Chondrocyte (in vitro differentiated cells): Measurements from ENCODE around the gene CX3CR1. TPM values are rescaled to one million over a fixed set of nuclear protein-coding genes. Genes with fewer than 3 reads are reported as not detected.

Experiments
- DNase-seq: peaks from one replicate; pipeline ENCODE4 v3.0.0; 2021; ENCODE audit warnings: mixed read lengths, low spot score
- H3K27ac Mint-ChIP-seq: one replicate; pipeline ENCODE4 v1.8.0; 2021; ENCODE audit warnings: mild to moderate bottlenecking, moderate library complexity, mixed read lengths; ENCODE audit not compliant: unreplicated experiment
- H3K27me3 Mint-ChIP-seq: 2 replicates; pipeline ENCODE4 v1.8.0; 2021; ENCODE audit warnings: low read depth, mixed read lengths
- H3K36me3 Mint-ChIP-seq: 2 replicates; pipeline ENCODE4 v1.8.0; 2021; ENCODE audit warnings: low read depth, mixed read lengths
- H3K4me1 Mint-ChIP-seq: 2 replicates; pipeline ENCODE4 v1.8.0; 2021; ENCODE audit warnings: low read depth, mild to moderate bottlenecking, mixed read lengths
- H3K4me3 Mint-ChIP-seq: one replicate; pipeline ENCODE4 v1.8.0; 2021; ENCODE audit warnings: mild to moderate bottlenecking, moderate library complexity, mixed read lengths; ENCODE audit not compliant: unreplicated experiment
- H3K9me3 Mint-ChIP-seq: 2 replicates; pipeline ENCODE4 v1.8.0; 2021; ENCODE audit warnings: low read depth, mixed read lengths
- CTCF ChIP-seq: fragments of 200-600 bp; sonication (generic); IDR thresholded peaks from 2 replicates; pipeline ENCODE4 v1.5.0; 2021; ENCODE audit warnings: antibody characterized with exemption, mild to moderate bottlenecking, moderate library complexity
- total RNA-seq: library from RNA; stranded (reverse); gene quantifications from 3 replicates; pipeline ENCODE4 v1.2.1, GENCODE V29; 2021

CX3CR1 gene
- total RNA-seq, 1 donor from 2014 or later: 0.12 TPM

GRCh38 chr3:39286771-39287170 lies 6.9 kb upstream of the CX3CR1 start:
- DNase-seq: no peak
- no peak overlapping the region for H3K4me3 Mint-ChIP-seq
- peaks cover 6% of the 10 kb centered on the region for H3K4me1 Mint-ChIP-seq
- no peak overlapping the region for H3K27ac Mint-ChIP-seq
- no peaks in the 10 kb centered on the region for H3K27me3 Mint-ChIP-seq
- no peaks in the 10 kb centered on the region for H3K9me3 Mint-ChIP-seq
- no peak for TF ChIP-seq CTCF
- H3K36me3 Mint-ChIP-seq: no peaks in the 10 kb centered on the region

GRCh38 chr3:39285332-39285731 lies 5.5 kb upstream of the CX3CR1 start:
- Mint-ChIP-seq H3K36me3 (no peaks in the 10 kb centered on the region), H3K27ac (no peak overlapping the region), H3K4me1 (peaks cover 6% of the 10 kb centered on the region), H3K27me3 (no peaks in the 10 kb centered on the region), H3K4me3 (no peak overlapping the region), H3K9me3 (no peaks in the 10 kb centered on the region)
- no peak for DNase-seq
- no peak for TF ChIP-seq CTCF

GRCh38 chr3:39284457-39284881 lies 4.6 kb upstream of the CX3CR1 start:
- Mint-ChIP-seq H3K27ac (peak overlapping the region; percentile 73), H3K9me3 (no peaks in the 10 kb centered on the region), H3K27me3 (no peaks in the 10 kb centered on the region), H3K36me3 (no peaks in the 10 kb centered on the region), H3K4me1 (peaks cover 11% of the 10 kb centered on the region), H3K4me3 (peak overlapping the region; percentile 19)
- TF ChIP-seq CTCF: no peak
- no peak for DNase-seq

GRCh38 chr3:39282057-39282456 lies 2.2 kb upstream of the CX3CR1 start:
- peaks cover 21% of the 10 kb centered on the region for H3K4me1 Mint-ChIP-seq
- H3K4me3 Mint-ChIP-seq: no peak overlapping the region
- DNase-seq: no peak
- no peaks in the 10 kb centered on the region for H3K9me3 Mint-ChIP-seq
- TF ChIP-seq CTCF: no peak
- H3K27ac Mint-ChIP-seq: no peak overlapping the region
- no peaks in the 10 kb centered on the region for H3K36me3 Mint-ChIP-seq
- no peaks in the 10 kb centered on the region for H3K27me3 Mint-ChIP-seq

GRCh38 chr3:39281533-39281932 lies 1.7 kb upstream of the CX3CR1 start:
- Mint-ChIP-seq H3K36me3 (no peaks in the 10 kb centered on the region), H3K27ac (no peak overlapping the region), H3K9me3 (no peaks in the 10 kb centered on the region), H3K4me1 (peaks cover 21% of the 10 kb centered on the region), H3K27me3 (no peaks in the 10 kb centered on the region), H3K4me3 (no peak overlapping the region)
- no peak for TF ChIP-seq CTCF
- DNase-seq: no peak
